Stimulated activated CD8-positive, alpha-beta memory T cell treated with anti-CD3 and anti-CD28 coated beads, Interleukin-15, amount 100 ng/mL, for 1 hour (primary cell): ENCODE results near the gene R3HDM2.
"Not testable (repeated sequence)": the region's sequence is repeated elsewhere in the genome, so short reads cannot be mapped to it uniquely, and the experiment has no call there.

Experiments
- DNase-seq: peaks from one replicate; pipeline ENCODE4 v3.0.0-alpha.2; 2020; ENCODE audit warnings: low read depth

Gene R3HDM2

GRCh38 chr12:57329219-57329618 is 101.6 kb downstream of the R3HDM2 start:
- no peak for DNase-seq

- DNase-seq, result no peak
Observed at GRCh38 chr12:57325395-57325794, 105.4 kb downstream of the R3HDM2 start.

- DNase-seq, result no peak
Observed at GRCh38 chr12:57323416-57323815, 107.4 kb downstream of the R3HDM2 start.

- no peak for DNase-seq
Observed at GRCh38 chr12:57320639-57321038, 110.2 kb downstream of the R3HDM2 start.

GRCh38 chr12:57319678-57320469 is 111.0 kb downstream of the R3HDM2 start:
- no peak for DNase-seq

- DNase-seq, result no peak
Observed at GRCh38 chr12:57315681-57316080, 115.2 kb downstream of the R3HDM2 start.

GRCh38 chr12:57312287-57312686 is 118.6 kb downstream of the R3HDM2 start:
- DNase-seq, result not testable (repeated sequence)

- no peak for DNase-seq
Observed at GRCh38 chr12:57309420-57309819, 121.4 kb downstream of the R3HDM2 start.

GRCh38 chr12:57300961-57301584 is 129.8 kb downstream of the R3HDM2 start:
- DNase-seq, result no peak

- DNase-seq, result no peak
Observed at GRCh38 chr12:57299514-57300016, 131.3 kb downstream of the R3HDM2 start.

GRCh38 chr12:57296291-57296690 is 134.6 kb downstream of the R3HDM2 start:
- no peak for DNase-seq

- DNase-seq, result not testable (repeated sequence)
Observed at GRCh38 chr12:57282073-57282472, 148.8 kb downstream of the R3HDM2 start.

- peak; percentile 34 for DNase-seq
Observed at GRCh38 chr12:57280211-57281062, 150.4 kb downstream of the R3HDM2 start.

- DNase-seq, result no peak
Observed at GRCh38 chr12:57278465-57279381, 152.1 kb downstream of the R3HDM2 start.

- DNase-seq, result no peak
Observed at GRCh38 chr12:57276935-57277563, 153.8 kb downstream of the R3HDM2 start.

- DNase-seq, result not testable (repeated sequence)
Observed at GRCh38 chr12:57276233-57276632, 154.6 kb downstream of the R3HDM2 start.

GRCh38 chr12:57273516-57273915 is 157.3 kb downstream of the R3HDM2 start:
- no peak for DNase-seq

GRCh38 chr12:57272337-57273151 is 158.3 kb downstream of the R3HDM2 start:
- no peak for DNase-seq

- no peak for DNase-seq
Observed at GRCh38 chr12:57270966-57271470, 159.8 kb downstream of the R3HDM2 start.

- DNase-seq, result no peak
Observed at GRCh38 chr12:57268264-57268663, 162.6 kb downstream of the R3HDM2 start.
